Colonic mucosa (tissue), 4 donors: ENCODE results near the gene CHAF1B. TPM values are rescaled to one million over a fixed set of nuclear protein-coding genes. Genes with fewer than 3 reads are reported as not detected.

Experiments used
- DNase-seq: peaks from one replicate; pipeline ENCODE4 v3.0.0-alpha.2; 2020
- H3K27ac ChIP-seq: fragments of 200-600 bp; one replicate; pipeline ENCODE4 v1.8.0; 2021
- H3K27me3 ChIP-seq: fragments of 200-600 bp; one replicate; pipeline ENCODE4 v1.8.0; 2021
- H3K36me3 ChIP-seq: fragments of 200-600 bp; one replicate; pipeline ENCODE4 v1.8.0; 2021
- H3K4me1 ChIP-seq: fragments of 200-600 bp; one replicate; pipeline ENCODE4 v1.8.0; 2021; ENCODE audit warnings: mild to moderate bottlenecking
- H3K4me3 ChIP-seq: fragments of 200-600 bp; one replicate; pipeline ENCODE4 v1.8.0; 2021
- H3K9ac ChIP-seq, 2 donors: one replicate each; pipeline ENCODE4 v1.7.0; 2013; ENCODE audit warnings: control low read depth in 2 of 2, low read depth in 2 of 2, low read length in 2 of 2
- H3K9me3 ChIP-seq: fragments of 200-600 bp; one replicate; pipeline ENCODE4 v1.8.0; 2021
- CTCF ChIP-seq: fragments of 200-600 bp; IDR thresholded peaks from one replicate; pipeline ENCODE4 v1.8.0; 2022; ENCODE audit warnings: antibody characterized with exemption, mild to moderate bottlenecking
- intact Hi-C: fragments of 100-400 bp; cut with DNase I; formaldehyde crosslinking; loops from one replicate; pipeline ENCODE4 v1.14.1; 2022
- total RNA-seq, 2 donors: library from RNA; stranded (reverse); fragmentation: NEBNext Ultra II Directional in 1 of 2; extraction: Animal tissue kit (Norgen Biotek cat#: 25700) in 1 of 2; gene quantifications; one replicate each; pipeline ENCODE4 v1.2.1, GENCODE V29; 2021
- donor health status: healthy.
- donor health status: DM: no; HTN: no; CAD: no.
- donor health status: DM: no; HTN: no; CAD: no.

CHAF1B gene
- total RNA-seq, 2 donors from 2014 or later, result 2.5 to 12.0 TPM

- H3K4me1 ChIP-seq, result no peaks in the 10 kb centered on the region
- no peak overlapping the region for H3K27ac ChIP-seq
- no peak overlapping the region for H3K9ac ChIP-seq
- H3K9me3 ChIP-seq, result no peaks in the 10 kb centered on the region
- H3K27me3 ChIP-seq, result no peaks in the 10 kb centered on the region
- no peak for TF ChIP-seq CTCF
- DNase-seq, result no peak
- no peak overlapping the region for H3K4me3 ChIP-seq
- intact Hi-C loops, result no loop called here
- no peaks in the 10 kb centered on the region for H3K36me3 ChIP-seq
These were observed 61.1 kb downstream of the CHAF1B start for GRCh38 chr21:36446301-36446700.

- Histone ChIP-seq H3K9ac (no peak overlapping the region), H3K27ac (no peak overlapping the region), H3K4me1 (no peaks in the 10 kb centered on the region), H3K4me3 (no peak overlapping the region), H3K9me3 (no peaks in the 10 kb centered on the region), H3K27me3 (no peaks in the 10 kb centered on the region), H3K36me3 (no peaks in the 10 kb centered on the region)
- DNase-seq, result no peak
- intact Hi-C loops, result no loop called here
- no peak for TF ChIP-seq CTCF
These were observed 65.3 kb downstream of the CHAF1B start for GRCh38 chr21:36450511-36450910.

- no peaks in the 10 kb centered on the region for H3K4me1 ChIP-seq
- TF ChIP-seq CTCF, result no peak
- H3K36me3 ChIP-seq, result no peaks in the 10 kb centered on the region
- H3K27me3 ChIP-seq, result no peaks in the 10 kb centered on the region
- H3K27ac ChIP-seq, result no peak overlapping the region
- H3K9ac ChIP-seq, result no peak overlapping the region
- no peaks in the 10 kb centered on the region for H3K9me3 ChIP-seq
- H3K4me3 ChIP-seq, result no peak overlapping the region
- no peak for DNase-seq
- intact Hi-C loops, result no loop called here
These were observed 66.3 kb downstream of the CHAF1B start for GRCh38 chr21:36451506-36451905.

GRCh38 chr21:36452281-36452825 lies 67.2 kb downstream of the CHAF1B start:
- no peaks in the 10 kb centered on the region for H3K9me3 ChIP-seq
- no peaks in the 10 kb centered on the region for H3K36me3 ChIP-seq
- DNase-seq, result no peak
- intact Hi-C loops, result no loop called here
- no peak overlapping the region for H3K9ac ChIP-seq
- H3K4me3 ChIP-seq, result no peak overlapping the region
- no peaks in the 10 kb centered on the region for H3K27me3 ChIP-seq
- H3K27ac ChIP-seq, result no peak overlapping the region
- H3K4me1 ChIP-seq, result no peaks in the 10 kb centered on the region
- TF ChIP-seq CTCF, result no peak

- no peak overlapping the region for H3K27ac ChIP-seq
- intact Hi-C loops, result no loop called here
- no peak for DNase-seq
These were observed 68.9 kb downstream of the CHAF1B start for GRCh38 chr21:36454093-36454531.

More at GRCh38 chr21:36454093-36454531, 68.9 kb downstream of the CHAF1B start:
- no peak for TF ChIP-seq CTCF
- no peaks in the 10 kb centered on the region for H3K4me1 ChIP-seq
- H3K9me3 ChIP-seq, result no peaks in the 10 kb centered on the region
- no peaks in the 10 kb centered on the region for H3K27me3 ChIP-seq
- H3K36me3 ChIP-seq, result no peaks in the 10 kb centered on the region
- no peak overlapping the region for H3K9ac ChIP-seq
- H3K4me3 ChIP-seq, result no peak overlapping the region
